ENCODE data around the gene PSMB1. TPM values are rescaled to one million over a fixed set of nuclear protein-coding genes. Genes with fewer than 3 reads are reported as not detected.

Gene PSMB1
- total and polyA plus RNA-seq, 9 of the 15 experiments (the other 6 are each of a cell fraction or from before 2014, with no cell fraction given) = 447 to 2,953 (median 884) TPM

DNA sequence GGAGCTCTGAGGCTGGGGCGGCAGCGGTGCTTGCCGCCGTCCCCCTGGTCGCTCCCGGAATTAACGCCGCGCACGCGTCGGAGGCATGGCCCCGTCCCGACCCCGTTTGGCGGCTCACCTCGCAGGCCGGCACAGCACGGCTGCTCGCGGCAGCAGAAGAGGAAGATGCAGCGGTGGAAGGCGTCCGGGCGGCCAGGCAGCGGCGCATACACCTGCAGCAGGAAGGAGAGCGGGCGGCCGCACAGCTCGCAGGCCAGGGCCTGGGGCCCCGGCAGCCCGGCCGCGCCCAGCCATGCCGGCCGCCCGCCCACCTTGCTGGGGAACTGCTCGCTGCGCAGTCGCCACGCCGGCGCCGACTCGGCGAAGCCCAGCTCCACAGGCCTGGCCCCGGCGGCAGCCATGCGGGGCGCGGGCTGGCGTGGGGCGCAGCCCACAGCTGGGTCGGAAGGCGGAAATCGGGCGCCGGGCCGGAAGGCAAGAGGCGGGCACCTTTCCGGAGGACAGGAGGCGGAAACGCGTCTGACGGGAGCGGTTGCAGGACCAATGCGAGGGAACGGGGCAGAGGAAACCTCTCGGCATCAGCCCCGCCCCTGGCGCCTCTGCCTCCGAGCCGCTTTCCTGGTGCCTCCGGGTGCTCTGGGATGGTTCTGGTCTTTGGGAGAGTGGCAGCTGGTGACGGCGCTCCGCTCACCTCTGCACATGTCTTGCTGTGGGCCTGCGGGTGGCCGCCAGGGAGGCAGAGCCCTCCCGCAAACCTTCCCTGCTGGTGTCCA lies 31.3 kb upstream of the PSMB1 start, which contains the start of gene PDCD2 (continued):
- TF ChIP-seq, protein P1, sequence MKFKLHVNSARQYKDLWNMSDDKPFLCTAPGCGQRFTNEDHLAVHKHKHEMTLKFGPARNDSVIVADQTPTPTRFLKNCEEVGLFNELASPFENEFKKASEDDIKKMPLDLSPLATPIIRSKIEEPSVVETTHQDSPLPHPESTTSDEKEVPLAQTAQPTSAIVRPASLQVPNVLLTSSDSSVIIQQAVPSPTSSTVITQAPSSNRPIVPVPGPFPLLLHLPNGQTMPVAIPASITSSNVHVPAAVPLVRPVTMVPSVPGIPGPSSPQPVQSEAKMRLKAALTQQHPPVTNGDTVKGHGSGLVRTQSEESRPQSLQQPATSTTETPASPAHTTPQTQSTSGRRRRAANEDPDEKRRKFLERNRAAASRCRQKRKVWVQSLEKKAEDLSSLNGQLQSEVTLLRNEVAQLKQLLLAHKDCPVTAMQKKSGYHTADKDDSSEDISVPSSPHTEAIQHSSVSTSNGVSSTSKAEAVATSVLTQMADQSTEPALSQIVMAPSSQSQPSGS (CRISPR knock-in tag; IDR thresholded peaks at IDR 0.05) = no peak
- TF ChIP-seq TBP (optimal IDR thresholded peaks at IDR 0.05; ENCODE audit: low read depth, low read length) (peak; percentile 81), ETV5 (CRISPR knock-in tag; IDR thresholded peaks at IDR 0.05; ENCODE audit: low read depth) (peak; percentile 84), ZNF146 (CRISPR knock-in tag; IDR thresholded peaks at IDR 0.05; ENCODE audit: unreplicated experiment) (no peak), CBFA2T2 (conservative IDR thresholded peaks at IDR 0.05) (no peak), SRSF1 (IDR thresholded peaks at IDR 0.05; ENCODE audit: low read depth, low read length) (0 out of 2 replicates have a peak, but pooled peaks have one; percentile 80), SAFB (IDR thresholded peaks at IDR 0.05; ENCODE audit: borderline replicate concordance, low read depth, low read length) (peak; percentile 76), IFI16 (CRISPR knock-in tag; IDR thresholded peaks at IDR 0.05) (no peak), ZNF212 (CRISPR knock-in tag; IDR thresholded peaks at IDR 0.05) (peak; percentile 60; the same call in 1 of the 2 replicates), KLF13 (tag; IDR thresholded peaks at IDR 0.05; ENCODE audit: borderline replicate concordance, low read depth) (peak; percentile 76; the same call in 1 of the 2 replicates), ZNF551 (CRISPR knock-in tag; IDR thresholded peaks at IDR 0.05) (no peak), NUFIP1 (IDR thresholded peaks at IDR 0.05; ENCODE audit: partially characterized antibody) (no peak), DPF2 (IDR thresholded peaks at IDR 0.05) (no peak), ZNF780A (CRISPR knock-in tag; IDR thresholded peaks at IDR 0.05) (no peak), POLR2AphosphoS5 (IDR thresholded peaks at IDR 0.05; ENCODE audit: control insufficient read depth, insufficient read depth, low read depth, low read length) (peak; percentile 95), ZNF696 (CRISPR knock-in tag; conservative IDR thresholded peaks at IDR 0.05) (no peak), JUND (IDR thresholded peaks at IDR 0.05; ENCODE audit: borderline replicate concordance, low read depth, low read length) (peak; percentile 69), JUND (tag; IDR thresholded peaks at IDR 0.05; ENCODE audit: borderline replicate concordance, low read depth, low read length) (peak; percentile 17; the same call in 1 of the 3 replicates), STAT5B (CRISPR knock-in tag; IDR thresholded peaks at IDR 0.05) (no peak), CBX3 (IDR thresholded peaks at IDR 0.05; ENCODE audit: borderline replicate concordance in 1 of 2, low read length in 2 of 2) (peak in 1 of 2 experiments; percentile 73; a peak in 1 of 3 replicates)
- TF ChIP-seq, protein P2, sequence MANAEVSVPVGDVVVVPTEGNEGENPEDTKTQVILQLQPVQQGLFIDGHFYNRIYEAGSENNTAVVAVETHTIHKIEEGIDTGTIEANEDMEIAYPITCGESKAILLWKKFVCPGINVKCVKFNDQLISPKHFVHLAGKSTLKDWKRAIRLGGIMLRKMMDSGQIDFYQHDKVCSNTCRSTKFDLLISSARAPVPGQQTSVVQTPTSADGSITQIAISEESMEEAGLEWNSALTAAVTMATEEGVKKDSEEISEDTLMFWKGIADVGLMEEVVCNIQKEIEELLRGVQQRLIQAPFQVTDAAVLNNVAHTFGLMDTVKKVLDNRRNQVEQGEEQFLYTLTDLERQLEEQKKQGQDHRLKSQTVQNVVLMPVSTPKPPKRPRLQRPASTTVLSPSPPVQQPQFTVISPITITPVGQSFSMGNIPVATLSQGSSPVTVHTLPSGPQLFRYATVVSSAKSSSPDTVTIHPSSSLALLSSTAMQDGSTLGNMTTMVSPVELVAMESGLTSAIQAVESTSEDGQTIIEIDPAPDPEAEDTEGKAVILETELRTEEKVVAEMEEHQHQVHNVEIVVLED (CRISPR knock-in tag; IDR thresholded peaks at IDR 0.05) = 0 out of 2 replicates have a peak, but pooled peaks have one; percentile 13
- TF ChIP-seq, protein P3, sequence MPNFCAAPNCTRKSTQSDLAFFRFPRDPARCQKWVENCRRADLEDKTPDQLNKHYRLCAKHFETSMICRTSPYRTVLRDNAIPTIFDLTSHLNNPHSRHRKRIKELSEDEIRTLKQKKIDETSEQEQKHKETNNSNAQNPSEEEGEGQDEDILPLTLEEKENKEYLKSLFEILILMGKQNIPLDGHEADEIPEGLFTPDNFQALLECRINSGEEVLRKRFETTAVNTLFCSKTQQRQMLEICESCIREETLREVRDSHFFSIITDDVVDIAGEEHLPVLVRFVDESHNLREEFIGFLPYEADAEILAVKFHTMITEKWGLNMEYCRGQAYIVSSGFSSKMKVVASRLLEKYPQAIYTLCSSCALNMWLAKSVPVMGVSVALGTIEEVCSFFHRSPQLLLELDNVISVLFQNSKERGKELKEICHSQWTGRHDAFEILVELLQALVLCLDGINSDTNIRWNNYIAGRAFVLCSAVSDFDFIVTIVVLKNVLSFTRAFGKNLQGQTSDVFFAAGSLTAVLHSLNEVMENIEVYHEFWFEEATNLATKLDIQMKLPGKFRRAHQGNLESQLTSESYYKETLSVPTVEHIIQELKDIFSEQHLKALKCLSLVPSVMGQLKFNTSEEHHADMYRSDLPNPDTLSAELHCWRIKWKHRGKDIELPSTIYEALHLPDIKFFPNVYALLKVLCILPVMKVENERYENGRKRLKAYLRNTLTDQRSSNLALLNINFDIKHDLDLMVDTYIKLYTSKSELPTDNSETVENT (CRISPR knock-in tag; IDR thresholded peaks at IDR 0.05) = peak; percentile 67; the same call in 1 of the 2 replicates

Measured in K562 (cell line).